SH-SY5Y (cell line): Measurements from ENCODE around the gene PLPPR2.

ENCODE experiments used
- GATA2 ChIP-seq: IDR thresholded peaks from 2 replicates; pipeline ENCODE4 v1.6.1; 2011; ENCODE audit warnings: mild to moderate bottlenecking, low read depth, low read length
- GATA3 ChIP-seq: IDR thresholded peaks from 2 replicates; pipeline ENCODE4 v1.6.1; 2011; ENCODE audit warnings: low read depth, mild to moderate bottlenecking, low read length, moderate library complexity

DNA sequence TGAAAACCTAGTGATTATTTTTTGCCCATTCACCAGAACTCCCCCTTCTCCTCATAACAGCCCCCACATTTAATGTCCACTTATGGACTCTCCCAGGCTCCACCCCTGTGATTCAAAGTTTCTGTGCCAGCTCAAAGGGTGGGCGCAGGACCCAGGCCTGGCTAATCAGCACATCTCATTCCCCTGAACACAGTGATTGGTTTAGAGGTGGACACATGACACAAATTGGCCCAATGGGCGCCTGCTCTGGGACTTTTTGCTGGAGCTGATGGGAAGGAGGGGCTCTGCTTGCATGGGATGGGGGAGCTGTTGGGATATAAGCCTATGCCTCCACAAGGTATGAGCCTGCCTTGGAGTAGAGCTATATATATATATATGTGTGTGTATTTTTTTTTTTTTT lies 35.1 kb downstream of the PLPPR2 start:
- TF ChIP-seq GATA3, result no peak
- no peak for TF ChIP-seq GATA2
